Measurements from ENCODE around the gene STRN4.

STRN4 gene

GRCh38 chr19:46753420-46754155 lies 7.3 kb upstream of the STRN4 start:
- in situ Hi-C loops (cut with MboI; ENCODE audit: low pct_unique_long_range_greater_than_20kb, low sequenced_read_pairs): no loop called here
- peak; percentile 70 for DNase-seq

GRCh38 chr19:46748325-46749109 lies 2.3 kb upstream of the STRN4 start:
- peak; percentile 72 for DNase-seq
- in situ Hi-C loops (cut with MboI; ENCODE audit: low pct_unique_long_range_greater_than_20kb, low sequenced_read_pairs): no loop called here

- in situ Hi-C loops (cut with MboI; ENCODE audit: low pct_unique_long_range_greater_than_20kb, low sequenced_read_pairs): no loop called here
- DNase-seq: no peak
Measured at GRCh38 chr19:46745521-46746280, 549 bp downstream of the STRN4 start, which contains the start of gene FKRP. TSS of gene FKRP (plus strand) at chr19:46746057. CDS start at chr19:46755451, 9,394 bp downstream.

GRCh38 chr19:46745030-46745429 lies 1.2 kb downstream of the STRN4 start:
- in situ Hi-C loops (cut with MboI; ENCODE audit: low pct_unique_long_range_greater_than_20kb, low sequenced_read_pairs): no loop called here
- DNase-seq: no peak

GRCh38 chr19:46744005-46744691 lies 2.1 kb downstream of the STRN4 start:
- no peak for DNase-seq
- in situ Hi-C loops (cut with MboI; ENCODE audit: low pct_unique_long_range_greater_than_20kb, low sequenced_read_pairs): no loop called here

GRCh38 chr19:46742926-46743480 lies 3.2 kb downstream of the STRN4 start:
- in situ Hi-C loops (cut with MboI; ENCODE audit: low pct_unique_long_range_greater_than_20kb, low sequenced_read_pairs): no loop called here

GRCh38 chr19:46741447-46741846 lies 4.8 kb downstream of the STRN4 start:
- in situ Hi-C loops (cut with MboI; ENCODE audit: low pct_unique_long_range_greater_than_20kb, low sequenced_read_pairs): no loop called here
- DNase-seq: no peak

More at GRCh38 chr19:46742926-46743480, 3.2 kb downstream of the STRN4 start:
- no peak for DNase-seq

GRCh38 chr19:46739290-46739771 lies 6.9 kb downstream of the STRN4 start:
- no peak for DNase-seq
- in situ Hi-C loops (cut with MboI; ENCODE audit: low pct_unique_long_range_greater_than_20kb, low sequenced_read_pairs): no loop called here

- in situ Hi-C loops (cut with MboI; ENCODE audit: low pct_unique_long_range_greater_than_20kb, low sequenced_read_pairs): no loop called here
- DNase-seq: no peak
Measured at GRCh38 chr19:46737761-46738171, 8.5 kb downstream of the STRN4 start.

GRCh38 chr19:46737298-46737654 lies 9.0 kb downstream of the STRN4 start:
- in situ Hi-C loops (cut with MboI; ENCODE audit: low pct_unique_long_range_greater_than_20kb, low sequenced_read_pairs): no loop called here
- DNase-seq: no peak

GRCh38 chr19:46736531-46737297 lies 9.5 kb downstream of the STRN4 start:
- in situ Hi-C loops (cut with MboI; ENCODE audit: low pct_unique_long_range_greater_than_20kb, low sequenced_read_pairs): no loop called here
- no peak for DNase-seq

GRCh38 chr19:46733690-46734292 lies 12.5 kb downstream of the STRN4 start:
- peak; percentile 84 for DNase-seq

GRCh38 chr19:46732966-46733689 lies 13.1 kb downstream of the STRN4 start:
- in situ Hi-C loops (cut with MboI; ENCODE audit: low pct_unique_long_range_greater_than_20kb, low sequenced_read_pairs): no loop called here
- peak; percentile 60 for DNase-seq

More at GRCh38 chr19:46733690-46734292, 12.5 kb downstream of the STRN4 start:
- in situ Hi-C loops (cut with MboI; ENCODE audit: low pct_unique_long_range_greater_than_20kb, low sequenced_read_pairs): no loop called here

GRCh38 chr19:46732172-46732938 lies 13.9 kb downstream of the STRN4 start:
- no peak for DNase-seq
- in situ Hi-C loops (cut with MboI; ENCODE audit: low pct_unique_long_range_greater_than_20kb, low sequenced_read_pairs): no loop called here

- in situ Hi-C loops (cut with MboI; ENCODE audit: low pct_unique_long_range_greater_than_20kb, low sequenced_read_pairs): no loop called here
- DNase-seq: peak; percentile 66
Measured at GRCh38 chr19:46731584-46731983, 14.7 kb downstream of the STRN4 start.

GRCh38 chr19:46731007-46731501 lies 15.2 kb downstream of the STRN4 start:
- in situ Hi-C loops (cut with MboI; ENCODE audit: low pct_unique_long_range_greater_than_20kb, low sequenced_read_pairs): no loop called here
- DNase-seq: peak; percentile 89

Measured in KBM-7 (cell line).